Caki2 (cell line): ENCODE results near the gene CATSPER2. TPM values are rescaled to one million over a fixed set of nuclear protein-coding genes. Genes with fewer than 3 reads are reported as not detected.
"Not testable (repeated sequence)": the region's sequence is repeated elsewhere in the genome, so short reads cannot be mapped to it uniquely, and the experiment has no call there.

Experiments
- DNase-seq: peaks from one replicate; pipeline ENCODE4 v3.0.0-alpha.2; 2015; ENCODE audit warnings: low read depth
- in situ Hi-C: cut with HindIII; loops from 2 replicates; pipeline ENCODE4 v1.10.0; 2016; ENCODE audit warnings: low sequenced_read_pairs, low pct_unique_long_range_greater_than_20kb, mixed read lengths
- total RNA-seq: library from RNA; depleted of rRNA; stranded (reverse); fragments of >200 nt; shearing (Covaris generic); gene quantifications from 2 replicates; pipeline ENCODE4 v1.2.3, GENCODE V29; 2014; ENCODE audit warnings: low replicate concordance; rRNA removed

The CATSPER2 gene
- 0.37 and 5.8 TPM in 2 replicates for total RNA-seq

GRCh38 chr15:43648649-43649429 lies at the start of gene CATSPER2:
TSS of gene CATSPER2 (minus strand) at chr15:43648844. CDS start at chr15:43648061, 783 bp downstream.
- no peak for DNase-seq
- in situ Hi-C loops: no loop called here

GRCh38 chr15:43693148-43694022 lies 44.7 kb upstream of the CATSPER2 start, which contains the start of gene CKMT1A:
TSS of gene CKMT1A (plus strand) at chr15:43693859. CDS start at chr15:43694051, 192 bp downstream.
- in situ Hi-C loops, DNase-seq: not testable (repeated sequence)

- DNase-seq, in situ Hi-C loops: not testable (repeated sequence)
These were observed 44.0 kb upstream of the CATSPER2 start for GRCh38 chr15:43692679-43693078.

GRCh38 chr15:43689604-43690301 lies 41.1 kb upstream of the CATSPER2 start:
- DNase-seq, in situ Hi-C loops: not testable (repeated sequence)

GRCh38 chr15:43674175-43674574 lies 25.5 kb upstream of the CATSPER2 start:
- in situ Hi-C loops: not testable (repeated sequence)

GRCh38 chr15:43666177-43666576 lies 17.5 kb upstream of the CATSPER2 start:
- in situ Hi-C loops, DNase-seq: not testable (repeated sequence)

More at GRCh38 chr15:43674175-43674574, 25.5 kb upstream of the CATSPER2 start:
- DNase-seq: not testable (repeated sequence)

- in situ Hi-C loops, DNase-seq: not testable (repeated sequence)
These were observed 14.7 kb upstream of the CATSPER2 start for GRCh38 chr15:43663333-43663732.

GRCh38 chr15:43662293-43662692 lies 13.6 kb upstream of the CATSPER2 start:
- DNase-seq, in situ Hi-C loops: not testable (repeated sequence)

GRCh38 chr15:43659727-43660126 lies 11.1 kb upstream of the CATSPER2 start:
- in situ Hi-C loops, DNase-seq: not testable (repeated sequence)

GRCh38 chr15:43649430-43649926 lies 834 bp upstream of the CATSPER2 start:
- DNase-seq, in situ Hi-C loops: not testable (repeated sequence)

- in situ Hi-C loops, DNase-seq: not testable (repeated sequence)
These were observed 10.0 kb downstream of the CATSPER2 start for GRCh38 chr15:43638464-43639204.

- DNase-seq, in situ Hi-C loops: not testable (repeated sequence)
These were observed 21.7 kb downstream of the CATSPER2 start for GRCh38 chr15:43626937-43627336.

GRCh38 chr15:43625106-43625505 lies 23.5 kb downstream of the CATSPER2 start:
- no peak for DNase-seq
- in situ Hi-C loops: no loop called here

GRCh38 chr15:43622068-43622799 lies 26.4 kb downstream of the CATSPER2 start:
- in situ Hi-C loops: not testable (repeated sequence)
- peak; percentile 66 for DNase-seq

GRCh38 chr15:43618700-43619099 lies 29.9 kb downstream of the CATSPER2 start, which contains the start of gene STRC:
TSS of gene STRC (minus strand) at chr15:43618800. CDS start at chr15:43618722, 78 bp downstream.
- DNase-seq, in situ Hi-C loops: not testable (repeated sequence)

GRCh38 chr15:43617750-43618149 lies 30.9 kb downstream of the CATSPER2 start:
- in situ Hi-C loops, DNase-seq: not testable (repeated sequence)
